ENCODE results near the gene TNFAIP8L2. TPM values are rescaled to one million over a fixed set of nuclear protein-coding genes. Genes with fewer than 3 reads are reported as not detected.

Gene TNFAIP8L2
- total RNA-seq, 1 donor from 2014 or later, result 7.6 TPM

DNA sequence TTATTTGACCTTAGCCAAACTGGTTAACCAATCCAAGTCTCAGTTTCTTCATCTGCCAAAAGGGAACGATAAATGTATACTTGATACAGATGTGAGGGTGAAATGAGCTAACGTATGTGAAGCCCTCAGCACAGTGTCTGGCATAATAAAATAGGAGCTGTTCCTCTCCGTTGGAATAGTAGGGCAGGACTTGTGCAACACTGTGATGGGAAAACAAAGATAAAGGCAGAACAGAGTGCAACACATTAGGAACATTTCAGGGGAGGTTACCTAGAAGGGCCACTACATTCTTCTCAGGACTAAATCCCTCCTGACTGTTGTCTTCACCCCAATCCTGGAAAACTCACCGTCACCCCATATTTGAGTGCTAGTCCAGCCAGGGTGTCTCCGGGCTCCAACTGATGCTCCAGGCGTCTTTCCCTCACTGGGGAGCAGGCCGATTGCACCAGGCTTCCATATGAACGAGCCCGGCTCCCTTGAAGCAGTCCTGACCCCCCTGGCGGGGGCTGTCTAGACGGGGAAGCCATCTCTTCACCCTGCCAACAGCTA is 8.4 kb downstream of the TNFAIP8L2 start:
- Histone ChIP-seq H3K4me1 (peaks cover 38% of the 10 kb centered on the region), H3K36me3 (peaks cover 0 to 36% of the 10 kb centered on the region in 2 donors), H3K27me3 (no peaks in the 10 kb centered on the region), H3K4me3 (peak overlapping the region; percentile 72 to 82), H3K9me3 (no peaks in the 10 kb centered on the region), H3K27ac (peak overlapping the region; percentile 88)
- TF ChIP-seq POLR2AphosphoS5 (IDR thresholded peaks at IDR 0.05; ENCODE audit: insufficient read depth in 1 of 2, low read depth in 1 of 2) (no peak), POLR2A (IDR thresholded peaks at IDR 0.05) (no peak)
- TF ChIP-seq, protein P1, sequence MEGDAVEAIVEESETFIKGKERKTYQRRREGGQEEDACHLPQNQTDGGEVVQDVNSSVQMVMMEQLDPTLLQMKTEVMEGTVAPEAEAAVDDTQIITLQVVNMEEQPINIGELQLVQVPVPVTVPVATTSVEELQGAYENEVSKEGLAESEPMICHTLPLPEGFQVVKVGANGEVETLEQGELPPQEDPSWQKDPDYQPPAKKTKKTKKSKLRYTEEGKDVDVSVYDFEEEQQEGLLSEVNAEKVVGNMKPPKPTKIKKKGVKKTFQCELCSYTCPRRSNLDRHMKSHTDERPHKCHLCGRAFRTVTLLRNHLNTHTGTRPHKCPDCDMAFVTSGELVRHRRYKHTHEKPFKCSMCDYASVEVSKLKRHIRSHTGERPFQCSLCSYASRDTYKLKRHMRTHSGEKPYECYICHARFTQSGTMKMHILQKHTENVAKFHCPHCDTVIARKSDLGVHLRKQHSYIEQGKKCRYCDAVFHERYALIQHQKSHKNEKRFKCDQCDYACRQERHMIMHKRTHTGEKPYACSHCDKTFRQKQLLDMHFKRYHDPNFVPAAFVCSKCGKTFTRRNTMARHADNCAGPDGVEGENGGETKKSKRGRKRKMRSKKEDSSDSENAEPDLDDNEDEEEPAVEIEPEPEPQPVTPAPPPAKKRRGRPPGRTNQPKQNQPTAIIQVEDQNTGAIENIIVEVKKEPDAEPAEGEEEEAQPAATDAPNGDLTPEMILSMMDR (IDR thresholded peaks at IDR 0.05), result no peak
- intact Hi-C loops (cut with DNase I), result no loop called here
- DNase-seq (ENCODE audit: extremely low spot score in 2 of 2), result no peak

DNA sequence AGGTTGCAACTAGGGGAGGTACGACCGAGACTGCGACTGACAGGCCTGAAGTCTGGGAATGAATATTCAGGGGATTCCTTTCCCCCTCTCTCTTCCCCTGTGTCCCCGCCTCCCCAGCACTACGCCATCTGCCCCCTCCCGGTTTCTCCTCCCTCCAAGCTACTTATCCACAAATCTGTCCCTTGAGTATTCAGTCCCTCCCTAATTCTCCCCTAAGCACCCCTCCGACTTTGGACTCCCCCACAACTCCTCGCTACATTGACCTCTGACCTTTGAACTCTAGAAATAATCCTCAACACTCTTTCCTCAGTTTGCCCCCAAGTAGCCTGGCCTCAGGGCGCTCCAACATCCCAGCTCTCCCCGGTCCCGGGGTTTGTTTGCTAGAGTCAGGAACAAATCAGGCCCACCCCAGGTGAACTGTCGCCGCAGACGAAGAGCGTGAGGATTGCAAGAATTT is 8.9 kb downstream of the TNFAIP8L2 start:
- peak in 1 of 2 donors; percentile 92 for DNase-seq (ENCODE audit: extremely low spot score in 2 of 2)
- Histone ChIP-seq H3K4me3 (peak overlapping the region; percentile 72 to 82), H3K27me3 (no peaks in the 10 kb centered on the region), H3K27ac (peak overlapping the region; percentile 88), H3K9me3 (no peaks in the 10 kb centered on the region), H3K4me1 (peaks cover 38% of the 10 kb centered on the region), H3K36me3 (peaks cover 0 to 35% of the 10 kb centered on the region in 2 donors)
- TF ChIP-seq, protein P1 (IDR thresholded peaks at IDR 0.05), result no peak
- TF ChIP-seq POLR2AphosphoS5 (IDR thresholded peaks at IDR 0.05; ENCODE audit: insufficient read depth in 1 of 2, low read depth in 1 of 2) (no peak), POLR2A (IDR thresholded peaks at IDR 0.05) (no peak)
- intact Hi-C loops (cut with DNase I), result no loop called here

DNA sequence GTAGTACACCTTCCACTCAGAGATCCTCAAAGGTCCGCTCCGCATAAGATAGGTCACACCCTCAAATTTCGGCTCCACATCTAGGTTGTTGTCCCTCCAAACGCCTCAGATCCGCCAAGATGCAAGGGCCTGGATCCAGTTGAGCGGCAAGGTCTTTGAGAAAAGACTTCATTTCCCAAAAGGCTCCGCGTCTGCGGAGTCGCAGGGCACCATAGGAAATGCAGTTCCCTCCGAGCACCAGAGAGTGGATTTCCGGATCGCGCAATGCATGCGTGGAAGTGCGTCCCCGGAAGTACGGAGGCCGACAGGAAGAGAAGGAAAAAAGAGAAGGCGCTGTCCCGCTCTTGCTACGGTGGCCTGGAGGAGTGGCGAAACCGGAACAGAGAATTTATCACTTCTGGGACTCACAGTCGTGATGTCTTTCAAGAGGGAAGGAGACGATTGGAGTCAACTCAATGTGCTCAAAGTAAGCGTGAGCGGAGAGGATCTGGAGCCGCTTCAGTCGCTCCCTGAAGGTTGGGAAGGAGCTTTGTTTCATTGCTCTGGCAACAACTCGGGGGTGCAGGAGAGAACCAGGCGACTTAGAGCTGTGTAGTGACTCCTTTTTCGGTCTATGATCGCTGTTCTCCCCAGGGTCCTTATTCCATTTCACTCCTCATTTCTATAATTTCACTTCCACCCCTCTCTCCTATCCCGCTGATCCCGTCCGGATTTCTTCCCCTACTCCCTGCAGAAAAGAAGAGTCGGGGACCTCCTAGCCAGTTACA is 9.5 kb downstream of the TNFAIP8L2 start, which contains the start of the genes LYSMD1 and SCNM1:
Gene LYSMD1, minus strand, starts transcription at position 165 of the 767 bp plus-strand sequence. CDS start 644 bp downstream, outside the sequence.
Gene SCNM1, plus strand, starts transcription at position 407 of the 767 bp plus-strand sequence. Its CDS starts 9 bp downstream, at position 416.
- TF ChIP-seq POLR2A (IDR thresholded peaks at IDR 0.05) (no peak), POLR2AphosphoS5 (IDR thresholded peaks at IDR 0.05; ENCODE audit: insufficient read depth in 1 of 2, low read depth in 1 of 2) (peak; percentile 93 to 100)
- TF ChIP-seq, protein P1 (IDR thresholded peaks at IDR 0.05), result peak in 2 of 3 experiments; percentile 29 to 37
- Histone ChIP-seq H3K27ac (peak within 1 kb of the TSS; percentile 88), H3K4me3 (peak within 1 kb of the TSS; percentile 72 to 82), H3K9me3 (no peaks in the 10 kb centered on the region), H3K4me1 (peaks cover 32% of the 10 kb centered on the region), H3K27me3 (no peaks in the 10 kb centered on the region), H3K36me3 (peaks cover 0 to 35% of the 10 kb centered on the region in 2 donors)
- intact Hi-C loops (cut with DNase I), result no loop called here
- peak in 1 of 2 donors; percentile 99 for DNase-seq (ENCODE audit: extremely low spot score in 2 of 2)

- H3K9me3 ChIP-seq, result no peaks in the 10 kb centered on the region
- peaks cover 0 to 35% of the 10 kb centered on the region in 2 donors for H3K36me3 ChIP-seq
- peak overlapping the region; percentile 72 to 82 for H3K4me3 ChIP-seq
- peak overlapping the region; percentile 88 for H3K27ac ChIP-seq
- H3K4me1 ChIP-seq, result peaks cover 30% of the 10 kb centered on the region
- TF ChIP-seq POLR2A (IDR thresholded peaks at IDR 0.05) (no peak), POLR2AphosphoS5 (IDR thresholded peaks at IDR 0.05; ENCODE audit: insufficient read depth in 1 of 2, low read depth in 1 of 2) (no peak)
- TF ChIP-seq, protein P1 (IDR thresholded peaks at IDR 0.05), result no peak
- intact Hi-C loops (cut with DNase I), result no loop called here
- no peaks in the 10 kb centered on the region for H3K27me3 ChIP-seq
- DNase-seq (ENCODE audit: extremely low spot score in 2 of 2), result no peak
These were observed 10.1 kb downstream of the TNFAIP8L2 start for GRCh38 chr1:151166505-151166956.
